ENCODE results near the gene NUCKS1.

DNA sequence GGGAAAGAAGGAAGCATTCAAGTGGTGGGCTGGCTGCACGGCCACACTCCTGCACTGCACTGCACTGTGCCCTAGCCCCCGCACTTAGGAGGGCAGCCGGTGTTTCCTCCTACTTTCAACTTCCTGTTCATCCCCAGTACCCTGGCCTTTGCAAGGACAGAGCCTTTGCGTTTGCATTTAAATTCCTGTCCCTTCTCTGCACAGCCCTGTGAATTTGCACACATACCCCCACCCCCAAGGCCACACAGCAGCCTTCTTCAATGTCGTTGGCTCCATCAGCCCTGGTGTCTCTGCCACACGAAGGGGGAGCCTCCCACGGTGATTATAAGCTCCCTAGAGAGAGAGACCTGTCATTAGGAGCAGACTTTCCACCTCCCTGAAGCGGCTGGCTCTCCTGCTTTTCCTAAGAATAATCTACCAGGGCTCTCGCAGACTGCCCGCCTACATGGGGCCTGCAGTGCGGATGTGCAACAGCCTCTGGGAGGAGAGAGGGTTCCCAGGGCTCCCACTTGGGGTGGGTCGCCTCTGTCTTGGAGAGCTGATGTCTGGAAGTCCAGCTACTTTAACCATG lies 56.5 kb downstream of the NUCKS1 start:
- no peak for TF ChIP-seq CTCF (IDR thresholded peaks at IDR 0.05)
- TF ChIP-seq REST (IDR thresholded peaks at IDR 0.05; ENCODE audit: insufficient read depth in 1 of 2, low read depth in 2 of 2, low read length in 1 of 2) = no peak
